NCI-H2029 treated with DMSO at 0.1 percent for 48 hours (cell line): ENCODE results near the gene INPP5B.
"Not testable (repeated sequence)": the region's sequence is repeated elsewhere in the genome, so short reads cannot be mapped to it uniquely, and the experiment has no call there.

Experiments
- DNase-seq: peaks from one replicate; lab custom pipeline; 2025; lab: John Stamatoyannopoulos, UW

The INPP5B gene

DNA sequence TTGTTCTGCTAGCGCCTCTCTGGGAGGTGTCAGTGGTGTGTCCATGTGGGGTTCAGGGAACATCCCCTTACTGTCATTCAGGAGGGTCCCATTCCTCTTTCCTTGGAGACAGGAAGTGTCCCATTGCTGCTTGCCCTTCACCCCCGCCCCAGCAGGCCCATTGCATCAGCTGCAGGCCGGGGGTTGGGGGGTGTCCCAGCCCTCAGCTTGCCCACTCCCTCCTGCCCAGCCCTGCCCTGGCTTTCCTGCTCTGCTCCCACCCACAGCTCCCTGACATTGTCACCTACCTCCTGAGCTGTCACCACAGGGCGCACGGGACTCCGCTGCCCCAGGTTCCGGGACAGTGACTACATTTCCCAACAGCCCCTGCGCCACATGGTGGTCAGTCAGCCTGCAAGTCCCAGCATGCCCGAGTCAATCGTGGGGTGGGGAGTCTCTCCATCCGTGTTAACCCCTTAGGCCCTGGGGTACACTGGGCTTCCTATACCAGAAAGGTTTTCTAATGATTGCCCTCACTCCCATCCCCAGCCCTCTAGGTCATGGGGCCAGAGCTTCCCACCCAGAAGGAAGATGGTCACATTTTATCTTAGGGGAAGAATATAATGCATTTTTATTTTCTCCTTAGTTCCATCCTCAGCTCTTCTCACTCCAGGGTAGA is at the start of gene INPP5B:
Gene INPP5B, minus strand, starts transcription at position 351 of the 658 bp plus-strand sequence. CDS start 745 bp downstream, outside the sequence.
- peak; percentile 70 for DNase-seq

GRCh38 chr1:37995751-37996345 is 49.0 kb upstream of the INPP5B start:
- DNase-seq, result no peak

DNA sequence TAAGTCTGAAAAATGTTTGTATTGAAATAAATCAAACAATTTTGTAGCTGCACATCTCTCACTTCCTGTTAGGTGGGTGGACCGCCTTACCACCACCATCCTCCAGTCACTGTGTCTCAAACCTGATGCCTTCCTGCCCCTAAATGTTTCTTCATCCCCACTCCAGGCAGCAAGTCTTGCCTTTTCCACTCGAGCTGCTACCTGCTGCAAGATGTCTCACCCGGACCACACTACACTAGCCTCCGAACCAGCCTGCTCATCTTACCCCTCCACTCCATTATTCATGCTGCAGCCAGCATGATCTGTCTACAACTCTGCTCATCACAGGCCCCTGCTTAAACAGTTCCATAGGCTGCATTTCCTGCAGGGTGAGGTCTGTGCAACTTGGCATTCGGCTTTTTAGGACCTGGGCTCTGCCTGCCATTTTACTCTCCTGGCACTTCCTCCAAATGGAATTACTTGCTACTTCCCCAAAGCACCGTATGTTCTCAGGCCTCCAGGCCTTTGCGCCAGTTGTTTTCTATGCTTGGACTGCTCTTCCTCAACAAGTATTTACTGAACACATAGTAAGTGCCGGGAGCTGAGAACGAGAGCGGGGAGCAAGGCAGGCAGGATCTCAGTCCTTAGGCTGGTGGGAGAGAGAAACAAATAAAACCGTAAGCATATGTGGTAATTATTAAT is 48.2 kb upstream of the INPP5B start:
- DNase-seq, result no peak

GRCh38 chr1:37989361-37989930 is 42.6 kb upstream of the INPP5B start:
- DNase-seq, result peak; percentile 69

- DNase-seq, result no peak
Measured at GRCh38 chr1:37987679-37988078, 40.8 kb upstream of the INPP5B start.

DNA sequence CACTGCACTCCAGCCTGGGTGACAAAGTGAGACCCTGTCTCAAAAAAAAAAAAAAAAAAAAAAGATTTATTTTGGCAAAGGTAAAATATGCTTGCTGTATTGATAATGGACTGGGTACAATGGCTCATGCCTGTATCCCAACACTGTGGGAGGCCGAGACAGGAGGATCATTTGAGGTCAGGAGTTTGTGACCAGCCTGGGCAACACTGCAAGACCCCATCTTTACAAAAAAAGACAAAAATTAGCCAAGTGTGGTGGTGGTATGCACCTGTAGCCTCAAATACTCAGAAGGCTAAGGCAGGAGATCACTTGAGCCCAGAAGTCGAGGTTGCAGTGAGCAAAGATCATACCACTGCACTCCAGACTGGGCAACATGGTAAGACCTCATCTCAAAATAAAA is 36.7 kb upstream of the INPP5B start:
- no peak for DNase-seq

GRCh38 chr1:37978541-37978940 is 31.7 kb upstream of the INPP5B start:
- no peak for DNase-seq

DNA sequence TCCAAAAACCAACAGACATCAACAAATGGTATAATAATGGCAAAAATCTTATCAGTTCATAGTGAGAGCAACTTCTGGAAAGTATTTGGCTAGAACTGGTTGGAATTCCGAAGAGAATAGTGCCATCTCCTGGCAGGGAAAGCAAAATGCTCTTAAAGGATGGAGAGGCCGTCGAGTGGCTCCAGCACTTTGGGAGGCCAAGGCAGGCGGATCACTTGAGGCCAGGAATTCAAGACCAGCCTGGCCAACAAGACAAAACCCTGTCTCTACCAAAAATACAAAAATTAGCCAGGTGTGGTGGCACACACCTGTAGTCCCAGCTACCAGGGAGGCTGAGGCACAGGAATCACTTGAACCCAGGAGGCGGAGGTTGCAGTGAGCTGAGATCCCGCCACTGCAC is 28.2 kb upstream of the INPP5B start:
- DNase-seq, result peak; percentile 93

- DNase-seq, result no peak
Measured at GRCh38 chr1:37974567-37974966, 27.7 kb upstream of the INPP5B start.

DNA sequence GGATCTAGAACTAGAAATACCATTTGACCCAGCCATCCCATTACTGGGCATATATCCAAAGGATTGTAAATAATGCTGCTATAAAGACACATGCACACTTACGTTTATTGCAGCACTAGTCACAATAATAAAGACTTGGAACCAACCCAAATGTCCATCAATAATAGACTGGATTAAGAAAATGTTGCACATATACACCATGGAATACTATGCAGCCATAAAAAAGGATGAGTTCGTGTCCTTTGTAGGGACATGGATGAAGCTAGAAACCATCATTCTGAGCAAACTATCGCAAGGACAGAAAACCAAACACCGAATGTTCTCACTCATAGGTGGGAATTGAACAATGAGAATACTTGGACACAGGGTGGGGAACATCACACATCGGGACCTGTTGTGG is 26.8 kb upstream of the INPP5B start:
- DNase-seq, result not testable (repeated sequence)

DNA sequence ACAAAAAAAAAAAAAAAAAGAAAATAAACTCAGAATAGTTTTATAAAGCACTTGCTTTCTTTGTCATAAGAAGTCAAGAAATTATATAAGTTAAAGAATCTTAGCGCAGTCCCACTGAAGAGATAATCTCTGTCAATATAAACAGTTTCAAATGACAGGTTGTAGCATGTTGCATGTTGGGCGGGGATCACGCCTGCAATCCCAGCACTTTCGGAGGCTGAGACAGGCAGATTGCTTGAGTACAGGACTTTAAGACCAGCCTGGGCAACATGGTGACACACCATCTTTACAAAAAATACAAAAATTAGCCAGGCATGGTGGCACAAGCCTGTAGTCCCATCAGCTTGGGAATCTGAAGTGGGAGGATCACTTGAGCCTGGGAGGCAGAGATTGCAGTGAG is 18.4 kb upstream of the INPP5B start:
- DNase-seq, result no peak

GRCh38 chr1:37964106-37964505 is 17.3 kb upstream of the INPP5B start:
- not testable (repeated sequence) for DNase-seq

DNA sequence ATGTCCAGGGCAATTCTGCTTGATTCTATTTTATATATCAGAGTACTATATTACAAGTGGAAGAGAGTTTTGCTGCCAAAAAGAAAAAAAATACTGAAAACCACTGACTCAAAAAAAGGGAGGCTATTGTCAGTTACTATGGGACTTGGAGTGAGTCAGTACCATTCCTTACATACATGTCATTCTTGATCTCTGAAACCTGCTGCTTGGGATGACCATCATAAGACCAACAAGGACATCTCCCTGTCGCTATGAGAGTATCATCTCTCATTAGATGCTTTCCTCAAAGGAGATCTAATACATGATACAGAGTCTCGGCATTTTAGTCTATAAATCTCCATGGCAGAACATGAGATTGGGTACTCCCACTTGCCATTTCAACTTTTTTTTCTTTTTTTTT is 11.8 kb upstream of the INPP5B start:
- DNase-seq, result no peak

- no peak for DNase-seq
Measured at GRCh38 chr1:37955685-37956084, 8.8 kb upstream of the INPP5B start.

DNA sequence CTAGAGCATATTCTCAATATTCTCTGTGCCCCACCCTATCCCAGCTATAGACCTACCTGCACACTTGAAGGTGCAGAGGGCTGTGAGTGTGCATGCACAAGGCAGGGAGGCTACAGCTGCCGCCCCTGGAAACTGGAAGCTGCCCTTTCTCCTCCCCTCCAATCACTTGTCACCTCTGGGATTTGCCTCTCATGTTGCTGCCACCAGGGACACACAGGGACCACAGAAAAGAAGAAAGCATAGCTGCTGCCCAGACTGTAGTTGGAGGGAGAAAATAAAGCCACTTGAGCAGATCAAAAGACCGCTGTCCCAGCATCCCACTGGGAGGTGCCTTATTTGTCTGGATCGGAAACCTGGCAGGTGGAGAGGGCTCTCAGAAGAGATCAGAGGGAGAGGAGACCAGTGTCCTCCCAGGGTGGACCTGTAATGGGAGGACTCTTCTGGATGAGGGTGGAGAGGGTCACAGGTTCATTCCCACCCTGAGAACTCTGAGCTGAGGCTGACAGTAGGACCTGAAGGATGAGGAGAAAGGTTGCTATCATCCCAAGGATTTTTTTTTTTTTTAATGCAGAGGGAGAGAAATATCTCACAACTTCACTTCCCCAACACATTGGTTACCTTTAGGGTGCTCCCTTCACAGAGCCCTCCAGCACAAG is 7.6 kb upstream of the INPP5B start:
- DNase-seq, result no peak

DNA sequence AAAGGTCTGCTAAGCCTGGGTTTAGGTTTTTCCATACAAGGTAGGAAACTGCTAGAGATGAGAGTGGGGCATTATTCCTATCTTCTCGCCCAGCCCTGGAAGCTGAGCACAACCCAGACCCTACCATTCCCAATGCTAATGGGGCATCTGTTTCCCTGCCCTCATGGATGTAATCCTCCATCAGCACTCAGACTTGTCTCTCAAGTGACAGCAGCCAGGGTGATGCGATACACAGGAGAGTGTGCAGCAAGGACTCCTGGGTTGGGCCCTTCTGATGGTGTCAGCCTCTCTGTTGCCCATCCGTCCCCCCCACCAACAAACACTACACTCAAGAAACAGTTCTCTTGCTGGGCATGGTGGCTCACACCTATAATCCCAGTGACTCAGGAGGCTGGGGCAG is 5.9 kb upstream of the INPP5B start:
- DNase-seq, result no peak

- no peak for DNase-seq
Measured at GRCh38 chr1:37951783-37952624, 5.2 kb upstream of the INPP5B start.

DNA sequence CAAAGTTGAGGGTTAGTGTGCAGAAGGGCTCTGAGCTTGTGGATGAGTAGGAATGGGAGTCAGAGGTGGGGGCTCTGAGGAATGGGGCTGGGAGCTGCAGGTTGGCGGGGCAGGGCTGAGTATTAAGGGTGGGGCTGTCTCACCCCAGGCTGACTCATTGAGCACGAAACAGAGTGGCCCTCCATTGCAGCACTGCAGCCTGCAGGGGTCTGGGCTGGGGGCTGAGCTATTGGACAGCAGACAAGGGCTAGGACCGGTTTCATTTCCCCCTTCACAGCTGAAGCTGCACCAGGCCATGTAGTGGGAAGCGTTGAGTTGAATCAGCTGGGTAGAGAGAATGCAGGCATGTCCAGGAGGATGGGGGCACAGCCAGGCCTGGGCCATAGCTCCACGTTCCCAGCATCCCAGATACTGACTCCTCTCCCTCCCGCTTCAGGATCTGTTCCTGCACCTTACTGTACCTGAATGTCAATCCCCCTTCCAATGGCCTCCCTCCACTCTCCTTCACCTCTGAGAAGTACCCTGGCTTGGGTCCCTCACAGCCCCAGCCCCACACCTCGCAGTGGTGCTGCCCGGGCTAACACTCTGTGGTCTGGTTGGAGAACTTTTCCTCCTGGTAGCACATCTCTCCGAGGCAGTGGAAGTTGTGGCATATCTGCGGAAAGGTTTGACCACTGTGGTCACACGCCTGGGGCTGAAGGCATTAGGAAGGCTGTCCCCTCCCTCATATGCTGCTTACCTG is 4.4 kb upstream of the INPP5B start:
- no peak for DNase-seq

DNA sequence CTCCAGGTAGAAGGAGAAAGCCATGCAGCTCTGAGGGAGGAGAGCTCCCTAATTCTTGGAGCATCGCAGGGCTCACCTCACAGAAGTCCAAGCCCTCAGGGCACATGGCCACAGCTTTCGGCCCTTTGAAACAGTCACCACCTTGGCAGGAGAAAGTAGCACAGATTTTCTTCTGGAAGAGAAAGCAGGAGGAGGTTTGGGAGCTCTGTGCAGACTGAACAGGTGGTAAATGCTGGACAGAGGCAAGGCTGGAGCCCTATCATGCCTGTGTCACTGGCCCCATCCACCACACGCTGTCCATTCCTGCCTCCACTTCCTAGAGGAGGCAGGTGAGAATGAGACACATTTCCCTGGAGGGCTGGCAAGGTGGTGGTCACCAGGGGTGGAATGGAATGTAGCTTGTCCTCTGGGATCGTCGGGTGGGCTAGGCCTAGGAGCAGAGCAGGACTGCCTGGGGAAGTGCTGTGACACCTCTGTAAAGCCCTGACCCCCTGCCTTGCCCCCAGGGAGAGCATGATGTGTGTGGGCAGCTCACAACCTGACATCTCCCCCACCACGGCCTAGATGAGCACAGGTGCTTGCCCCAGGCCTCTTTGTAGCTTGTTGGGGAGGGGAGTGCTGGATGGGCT is 2.8 kb upstream of the INPP5B start:
- no peak for DNase-seq

- no peak for DNase-seq
Measured at GRCh38 chr1:37948841-37949240, 2.0 kb upstream of the INPP5B start.
